ENCODE results near the gene ERAP2. TPM values are rescaled to one million over a fixed set of nuclear protein-coding genes. Genes with fewer than 3 reads are reported as not detected.

Gene ERAP2
- total RNA-seq, 6 experiments from 2014 or later = 1.5 to 13.3 (median 8.4) TPM

- DNase-seq = no peak
- no peaks in the 10 kb centered on the region for H3K4me1 ChIP-seq
- H3K27me3 ChIP-seq = no peaks in the 10 kb centered on the region
- no peaks in the 10 kb centered on the region for H3K9me3 ChIP-seq
- no peak overlapping the region for H3K27ac ChIP-seq
- 91% methylated on average over 1 of the region's 1 CpG for WGBS (ENCODE audit: insufficient coverage, low coverage, low lambda C conversion rate, missing lambda C conversion rate)
- H3K36me3 ChIP-seq = peaks cover 0 to 16% (median 2%) of the 10 kb centered on the region in 4 donors
- intact Hi-C loops (cut with DNase I) = no loop called here
- H3K4me3 ChIP-seq = no peak overlapping the region
- TF ChIP-seq POLR2A (IDR thresholded peaks at IDR 0.05) = no peak
- no peak for TF ChIP-seq CTCF (IDR thresholded peaks at IDR 0.05)
- ATAC-seq = no peak
Observed at GRCh38 chr5:96901841-96902240, 25.5 kb downstream of the ERAP2 start.

GRCh38 chr5:96902876-96903275, 26.6 kb downstream of the ERAP2 start:
- H3K27ac ChIP-seq = no peak overlapping the region
- peaks cover 0 to 16% (median 2%) of the 10 kb centered on the region in 4 donors for H3K36me3 ChIP-seq
- no peaks in the 10 kb centered on the region for H3K27me3 ChIP-seq
- no peaks in the 10 kb centered on the region for H3K9me3 ChIP-seq
- H3K4me3 ChIP-seq = no peak overlapping the region
- DNase-seq (no peak), ATAC-seq (no peak)
- no peak for TF ChIP-seq CTCF (IDR thresholded peaks at IDR 0.05)
- TF ChIP-seq POLR2A (IDR thresholded peaks at IDR 0.05) = no peak
- 69% methylated on average over 3 of the region's 3 CpGs for WGBS (ENCODE audit: insufficient coverage, low coverage, low lambda C conversion rate, missing lambda C conversion rate)
- no peaks in the 10 kb centered on the region for H3K4me1 ChIP-seq
- intact Hi-C loops (cut with DNase I) = no loop called here

GRCh38 chr5:96903300-96903699, 27.0 kb downstream of the ERAP2 start:
- intact Hi-C loops (cut with DNase I) = no loop called here
- TF ChIP-seq CTCF (IDR thresholded peaks at IDR 0.05) = no peak
- TF ChIP-seq POLR2A (IDR thresholded peaks at IDR 0.05) = no peak
- Histone ChIP-seq H3K4me3 (no peak overlapping the region), H3K9me3 (no peaks in the 10 kb centered on the region), H3K27me3 (no peaks in the 10 kb centered on the region), H3K27ac (no peak overlapping the region), H3K4me1 (no peaks in the 10 kb centered on the region), H3K36me3 (peaks cover 0 to 16% (median 2%) of the 10 kb centered on the region in 4 donors)
- 96% methylated on average over 2 of the region's 2 CpGs for WGBS (ENCODE audit: insufficient coverage, low coverage, low lambda C conversion rate, missing lambda C conversion rate)
- no peak for DNase-seq
- no peak for ATAC-seq

GRCh38 chr5:96904054-96904931, 28.0 kb downstream of the ERAP2 start:
- H3K36me3 ChIP-seq = peaks cover 0 to 16% (median 2%) of the 10 kb centered on the region in 4 donors
- no peak for ATAC-seq
- H3K4me1 ChIP-seq = peaks cover 0 to 2% (median 0%) of the 10 kb centered on the region in 4 donors
- H3K27me3 ChIP-seq = no peaks in the 10 kb centered on the region
- H3K4me3 ChIP-seq = no peak overlapping the region
- DNase-seq = no peak
- intact Hi-C loops (cut with DNase I) = no loop called here
- TF ChIP-seq POLR2A (IDR thresholded peaks at IDR 0.05) = no peak
- no peak for TF ChIP-seq CTCF (IDR thresholded peaks at IDR 0.05)
- H3K27ac ChIP-seq = no peak overlapping the region
- WGBS (ENCODE audit: insufficient coverage, low coverage, low lambda C conversion rate, missing lambda C conversion rate) = 44% methylated on average over 3 of the region's 3 CpGs
- H3K9me3 ChIP-seq = no peaks in the 10 kb centered on the region

All from right lobe of liver (tissue), 6 donors.